ENCODE results near the gene KBTBD12.

Gene KBTBD12

GRCh38 chr3:128004661-128005060 lies 89.6 kb downstream of the KBTBD12 start:
- TF ChIP-seq ZFX (IDR thresholded peaks at IDR 0.05) = no peak
- no peak for TF ChIP-seq CTCF (conservative IDR thresholded peaks at IDR 0.05)
- H3K27ac ChIP-seq = no peak overlapping the region

- no peak overlapping the region for H3K27ac ChIP-seq
These were observed 91.3 kb downstream of the KBTBD12 start for GRCh38 chr3:128006061-128007032.

GRCh38 chr3:128007033-128007424 lies 92.0 kb downstream of the KBTBD12 start:
- no peak overlapping the region for H3K27ac ChIP-seq
- TF ChIP-seq ZFX (IDR thresholded peaks at IDR 0.05) (no peak), CTCF (conservative IDR thresholded peaks at IDR 0.05) (no peak)

More at GRCh38 chr3:128006061-128007032, 91.3 kb downstream of the KBTBD12 start:
- TF ChIP-seq ZFX (IDR thresholded peaks at IDR 0.05) (no peak), CTCF (conservative IDR thresholded peaks at IDR 0.05) (no peak)

GRCh38 chr3:128009952-128010846 lies 95.2 kb downstream of the KBTBD12 start:
- no peak overlapping the region for H3K27ac ChIP-seq
- no peak for TF ChIP-seq ZFX (IDR thresholded peaks at IDR 0.05)

GRCh38 chr3:128011140-128011539 lies 96.1 kb downstream of the KBTBD12 start:
- peak overlapping the region; percentile 4; the same call in 1 of the 2 replicates for H3K27ac ChIP-seq
- no peak for TF ChIP-seq ZFX (IDR thresholded peaks at IDR 0.05)
- TF ChIP-seq CTCF (conservative IDR thresholded peaks at IDR 0.05) = peak; percentile 96

GRCh38 chr3:128012050-128012449 lies 97.0 kb downstream of the KBTBD12 start:
- TF ChIP-seq ZFX (IDR thresholded peaks at IDR 0.05) (no peak), CTCF (conservative IDR thresholded peaks at IDR 0.05) (no peak)
- H3K27ac ChIP-seq = 0 out of 2 replicates have a peak overlapping the region, but pooled peaks have one; percentile 4

GRCh38 chr3:128014548-128014947 lies 99.5 kb downstream of the KBTBD12 start:
- H3K27ac ChIP-seq = no peak overlapping the region

GRCh38 chr3:128016502-128016901 lies 101.5 kb downstream of the KBTBD12 start:
- TF ChIP-seq CTCF (conservative IDR thresholded peaks at IDR 0.05) (no peak), ZFX (IDR thresholded peaks at IDR 0.05) (no peak)
- H3K27ac ChIP-seq = no peak overlapping the region

More at GRCh38 chr3:128014548-128014947, 99.5 kb downstream of the KBTBD12 start:
- TF ChIP-seq ZFX (IDR thresholded peaks at IDR 0.05) = no peak
